GDM1 (cell line): ENCODE results near the gene ECSCR.
"Not testable (repeated sequence)": the region's sequence is repeated elsewhere in the genome, so short reads cannot be mapped to it uniquely, and the experiment has no call there.

Experiments
- DNase-seq: peaks from one replicate; lab custom pipeline; 2025; lab: John Stamatoyannopoulos, UW

Gene ECSCR, protein sequence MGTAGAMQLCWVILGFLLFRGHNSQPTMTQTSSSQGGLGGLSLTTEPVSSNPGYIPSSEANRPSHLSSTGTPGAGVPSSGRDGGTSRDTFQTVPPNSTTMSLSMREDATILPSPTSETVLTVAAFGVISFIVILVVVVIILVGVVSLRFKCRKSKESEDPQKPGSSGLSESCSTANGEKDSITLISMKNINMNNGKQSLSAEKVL

DNA sequence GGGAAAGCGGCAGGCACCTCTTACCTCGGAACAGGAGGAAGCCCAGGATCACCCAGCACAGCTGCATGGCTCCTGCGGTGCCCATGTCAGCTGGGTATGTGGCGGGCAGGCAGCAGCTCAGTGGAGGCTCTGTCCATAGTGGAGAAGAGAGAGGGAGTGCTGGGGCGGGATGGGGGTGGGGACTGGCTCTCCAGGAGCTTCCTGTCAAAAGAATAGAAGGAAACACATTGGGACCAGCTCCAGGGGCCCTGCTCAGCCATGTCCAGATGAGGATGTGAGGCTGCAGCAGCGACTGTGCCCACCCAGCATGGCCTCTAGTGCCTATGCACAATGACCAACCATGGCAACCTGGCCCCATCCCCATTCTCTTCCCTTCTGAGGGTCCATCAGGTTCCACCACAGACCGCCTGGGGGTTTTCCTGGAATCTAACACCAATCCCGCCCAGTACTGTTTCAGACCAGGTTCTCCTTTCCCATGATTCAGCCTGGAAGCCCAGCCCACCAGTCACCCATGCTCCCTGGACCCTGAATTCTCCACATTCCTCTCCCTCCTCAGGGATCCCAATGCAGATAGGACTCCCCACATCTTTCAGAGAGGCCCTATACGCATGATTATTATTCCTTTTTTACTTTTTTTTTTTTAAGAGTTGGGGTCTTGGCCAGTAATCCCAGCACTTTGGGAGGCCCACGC, at the start of gene ECSCR:
Gene ECSCR (minus strand): TSS at position 158 of the 691 bp plus-strand sequence. CDS start 73 bp downstream, at position 85.
- no peak for DNase-seq

DNA sequence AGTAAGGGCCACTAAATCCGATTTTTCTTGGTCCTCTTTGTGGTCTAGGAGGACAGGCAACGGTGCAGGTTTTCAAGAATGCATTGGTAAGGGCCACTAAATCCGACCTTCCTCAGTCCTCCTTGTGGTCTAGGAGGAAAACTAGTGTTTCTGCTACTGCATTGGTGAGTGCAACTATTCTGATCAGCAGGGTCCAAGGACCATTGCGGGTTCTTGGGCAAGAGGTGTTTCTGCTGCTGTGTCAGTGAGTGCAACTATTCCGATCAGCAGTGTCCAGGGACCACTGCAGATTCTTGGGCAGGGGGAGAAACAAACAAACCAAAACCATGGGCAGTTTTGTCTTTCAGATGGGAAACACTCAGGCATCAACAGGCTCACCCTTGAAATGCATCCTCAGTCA, 42.2 kb upstream of the ECSCR start:
- not testable (repeated sequence) for DNase-seq

DNA sequence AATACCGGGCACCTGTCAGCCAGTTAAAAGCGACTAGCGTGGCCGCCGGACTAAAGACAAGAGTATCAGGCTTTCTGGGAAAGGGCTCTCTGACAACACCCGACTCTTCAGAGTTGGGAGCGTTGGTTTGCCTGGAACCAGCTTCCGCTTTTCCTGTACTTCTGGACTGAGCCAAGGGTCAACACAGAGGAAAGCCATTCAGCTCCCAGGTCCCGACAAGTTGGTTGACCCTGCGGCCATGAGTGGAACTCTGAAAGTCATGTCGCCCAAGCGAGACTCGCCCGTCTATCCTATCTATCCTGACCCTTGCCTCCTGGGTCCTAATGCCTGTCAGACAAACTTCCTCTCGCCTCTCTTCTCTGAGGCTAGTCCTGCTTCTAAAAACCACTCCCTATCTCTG, 41.3 kb upstream of the ECSCR start:
- not testable (repeated sequence) for DNase-seq

DNA sequence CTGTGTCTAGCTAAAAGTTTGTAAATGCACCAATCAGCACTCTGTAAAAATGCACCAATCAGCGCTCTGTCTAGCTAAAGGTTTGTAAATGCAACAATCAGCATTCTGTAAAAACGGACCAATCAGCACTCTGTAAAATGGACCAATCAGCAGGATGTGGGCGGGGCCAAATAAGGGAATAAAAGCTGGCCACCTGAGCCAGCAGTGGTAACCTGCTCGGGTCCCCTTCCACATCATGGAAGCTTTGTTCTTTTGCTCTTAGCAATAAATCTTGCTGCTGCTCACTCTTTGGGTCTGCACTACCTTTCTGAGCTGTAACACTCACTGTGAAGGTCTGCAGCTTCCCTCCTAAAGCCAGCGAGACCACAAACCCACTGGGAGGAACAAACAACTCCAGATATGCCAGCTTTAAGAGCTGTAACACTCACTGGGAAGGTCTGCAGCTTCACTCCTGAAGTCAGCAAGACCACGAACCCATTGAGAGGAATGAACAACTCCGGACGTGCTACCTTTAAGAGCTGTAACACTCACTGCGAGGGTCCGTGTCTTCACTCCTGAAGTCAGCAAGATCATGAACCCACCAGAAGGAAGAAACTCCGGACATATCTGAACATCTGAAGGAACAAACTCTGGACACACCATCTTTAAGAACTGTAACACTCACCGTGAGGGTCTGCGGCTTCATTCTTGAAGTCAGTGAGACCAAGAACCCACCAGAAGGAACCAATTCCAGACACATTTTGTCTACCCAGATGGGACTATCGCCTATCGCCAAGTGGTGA, 40.7 kb upstream of the ECSCR start:
- DNase-seq = peak; percentile 42

DNA sequence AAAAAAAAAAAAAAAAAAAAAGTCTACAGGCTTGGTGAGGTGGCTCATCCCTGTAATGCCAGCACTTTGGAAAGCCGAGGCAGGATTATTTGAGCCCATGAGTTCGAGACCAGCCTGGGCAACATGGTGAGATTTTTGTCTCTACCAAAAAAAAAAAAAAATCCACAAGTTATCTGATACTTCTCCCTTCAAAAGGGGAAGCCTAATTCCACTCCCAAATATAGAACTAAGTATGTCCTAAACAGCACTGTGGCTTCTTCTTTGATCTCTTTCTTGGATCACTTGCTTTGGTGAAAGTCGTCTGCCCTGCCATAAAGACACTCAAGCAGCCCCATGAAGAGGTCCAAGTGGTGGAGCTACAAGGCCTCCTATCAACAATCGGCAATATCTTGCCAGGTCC, 38.8 kb upstream of the ECSCR start:
- no peak for DNase-seq

DNA sequence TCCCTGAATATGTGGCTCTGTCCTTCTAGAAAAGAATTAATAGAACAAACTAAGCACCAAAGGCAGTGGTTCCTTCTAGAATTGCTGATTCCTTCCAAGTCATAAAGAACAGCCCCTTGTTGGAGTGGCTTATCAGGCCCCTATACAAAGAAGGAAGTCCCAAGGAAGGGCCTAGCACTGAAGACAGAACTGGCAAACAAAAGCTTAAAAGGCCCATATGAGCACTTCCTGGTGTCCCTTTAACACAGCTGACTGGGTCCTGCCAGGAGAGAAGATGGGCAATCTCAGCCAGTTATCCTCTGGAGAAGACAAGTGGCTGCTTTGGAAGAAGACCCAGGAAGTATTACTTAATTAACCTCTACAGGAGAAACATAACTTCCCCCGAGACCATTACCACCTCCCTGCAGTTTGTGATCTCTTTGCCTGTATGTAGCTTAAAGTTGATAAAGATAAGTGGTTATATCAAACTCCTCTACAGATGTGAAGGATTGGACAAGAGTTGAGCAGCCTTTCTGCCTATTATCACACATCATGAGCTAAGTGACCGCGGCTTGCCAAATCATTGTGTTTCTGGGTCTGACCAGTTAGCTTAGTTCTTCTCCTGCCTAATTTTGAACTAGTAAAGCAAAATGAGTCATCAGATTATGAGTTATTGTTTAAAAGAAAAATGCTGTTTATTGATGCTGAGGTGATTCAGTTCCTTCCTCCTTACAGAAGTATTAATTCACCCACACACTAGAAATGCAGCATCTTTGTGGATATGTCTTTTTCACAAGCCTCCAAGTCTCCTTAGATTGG, 33.3 kb upstream of the ECSCR start:
- no peak for DNase-seq

DNA sequence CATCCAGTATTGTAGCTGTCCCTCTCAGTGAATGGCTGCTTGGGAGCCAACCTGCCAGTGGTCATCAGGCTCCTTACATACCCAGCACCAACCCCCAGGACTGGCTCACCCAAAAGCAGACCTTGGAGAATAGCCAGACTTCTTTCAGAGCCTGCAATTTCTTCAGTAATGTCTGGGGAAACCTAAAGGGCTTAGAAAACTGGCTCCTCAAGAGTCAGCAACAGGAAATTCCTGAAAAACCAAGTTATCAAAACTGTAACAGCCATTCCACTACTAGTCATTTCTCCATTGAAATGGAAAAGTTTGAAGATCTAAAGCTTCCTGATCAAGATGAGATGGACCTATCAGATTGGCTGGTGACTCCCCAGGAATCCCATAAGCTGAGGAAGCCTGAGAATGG, 32.3 kb upstream of the ECSCR start:
- DNase-seq = no peak

DNA sequence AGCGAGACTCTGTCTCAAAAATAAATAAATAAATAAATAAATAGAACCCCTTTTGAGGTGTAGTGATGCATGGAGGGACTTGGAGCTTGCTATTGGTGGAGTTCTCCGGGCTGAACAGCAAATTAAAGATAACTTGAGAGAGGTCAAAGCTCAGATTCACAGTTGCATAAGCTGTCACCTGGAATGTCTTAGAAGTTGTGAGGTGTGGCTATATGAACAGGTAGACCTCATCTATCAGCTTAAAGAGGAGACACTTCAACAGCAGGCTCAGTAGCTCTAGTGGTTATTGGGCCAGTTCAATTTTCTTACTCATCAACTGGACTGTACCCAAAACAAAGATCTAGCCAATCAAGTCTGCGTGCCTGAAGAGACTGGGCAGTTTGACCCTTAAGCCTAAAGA, 31.7 kb upstream of the ECSCR start:
- DNase-seq = no peak

DNA sequence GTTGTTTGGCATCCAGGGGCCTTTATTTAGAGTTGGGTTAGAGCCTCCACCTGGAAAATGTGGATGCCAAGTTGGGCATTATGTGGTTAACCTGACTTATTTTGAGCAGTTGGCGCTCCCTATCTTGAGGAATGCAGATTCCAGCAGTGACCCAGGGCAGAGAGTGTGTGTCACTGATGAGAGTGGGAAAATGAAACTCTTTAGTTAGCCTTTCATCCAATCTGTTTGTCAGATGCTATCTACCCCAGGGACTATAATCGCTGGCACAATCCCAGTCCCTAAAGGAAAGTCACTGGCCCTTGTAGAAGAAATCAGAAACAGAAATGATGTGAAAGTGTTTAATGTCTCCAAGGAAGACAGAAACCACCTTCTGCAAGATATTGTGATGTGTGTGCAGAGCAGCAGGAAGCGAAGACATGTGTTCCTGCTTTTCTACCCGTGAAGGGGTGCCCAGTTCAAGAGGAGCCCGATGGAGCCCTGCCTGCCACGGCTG, 30.2 kb upstream of the ECSCR start:
- no peak for DNase-seq

DNA sequence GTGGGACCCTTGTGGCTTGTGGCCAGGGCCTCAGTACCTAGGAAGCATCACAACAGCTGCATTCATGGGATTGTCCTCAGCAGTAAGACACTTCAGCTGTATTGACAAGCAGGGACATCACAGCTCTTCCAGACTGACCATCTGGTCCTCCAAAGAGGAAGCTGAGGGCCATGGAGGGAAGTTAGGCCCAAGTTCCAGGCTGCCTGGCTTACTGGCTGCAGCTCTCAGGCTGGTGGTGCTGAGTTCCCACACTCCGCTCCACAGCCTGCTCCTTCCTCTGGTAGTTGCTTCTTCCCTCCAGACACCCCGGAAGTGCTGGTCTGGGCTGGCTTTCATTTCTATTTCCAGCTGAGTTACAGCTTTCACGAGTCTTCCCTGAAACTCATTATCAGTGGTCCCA, 25.7 kb upstream of the ECSCR start:
- DNase-seq = peak; percentile 19

DNA sequence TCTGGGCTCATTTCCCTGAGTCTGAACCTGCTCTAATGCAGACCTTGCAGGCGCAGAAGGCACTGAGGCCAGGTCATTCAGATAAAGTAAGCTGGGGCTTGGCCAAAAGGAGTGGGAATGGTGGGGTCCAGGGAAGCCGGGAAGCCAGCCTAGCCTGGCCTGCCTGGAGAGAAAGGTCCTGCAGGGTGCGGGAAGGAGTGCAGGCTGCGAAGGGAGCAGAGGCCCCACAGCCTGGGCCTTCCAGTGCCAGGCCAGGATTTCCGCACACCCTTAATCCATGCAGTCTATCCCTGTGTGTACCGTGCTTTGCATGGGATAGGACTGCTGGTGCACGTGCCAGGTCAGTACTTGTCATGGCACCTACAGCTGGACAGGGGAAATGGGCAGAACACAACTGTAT, 23.7 kb upstream of the ECSCR start:
- DNase-seq = no peak

DNA sequence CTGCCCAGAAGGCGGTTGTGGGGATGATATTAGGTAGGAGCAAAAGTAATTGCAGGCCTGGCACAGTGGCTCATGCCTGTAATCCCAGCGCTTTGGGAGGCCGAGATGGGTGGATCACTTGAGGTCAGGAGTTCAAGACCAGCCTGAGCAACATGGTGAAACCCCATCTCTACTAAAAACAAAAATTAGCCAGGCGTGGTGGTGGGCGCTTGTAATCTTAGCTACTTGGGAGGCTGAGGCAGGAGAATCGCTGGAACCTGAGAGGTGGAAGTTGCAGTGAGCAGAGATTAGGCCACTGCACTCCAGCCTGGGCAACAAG, 20.3 kb upstream of the ECSCR start:
- not testable (repeated sequence) for DNase-seq

DNA sequence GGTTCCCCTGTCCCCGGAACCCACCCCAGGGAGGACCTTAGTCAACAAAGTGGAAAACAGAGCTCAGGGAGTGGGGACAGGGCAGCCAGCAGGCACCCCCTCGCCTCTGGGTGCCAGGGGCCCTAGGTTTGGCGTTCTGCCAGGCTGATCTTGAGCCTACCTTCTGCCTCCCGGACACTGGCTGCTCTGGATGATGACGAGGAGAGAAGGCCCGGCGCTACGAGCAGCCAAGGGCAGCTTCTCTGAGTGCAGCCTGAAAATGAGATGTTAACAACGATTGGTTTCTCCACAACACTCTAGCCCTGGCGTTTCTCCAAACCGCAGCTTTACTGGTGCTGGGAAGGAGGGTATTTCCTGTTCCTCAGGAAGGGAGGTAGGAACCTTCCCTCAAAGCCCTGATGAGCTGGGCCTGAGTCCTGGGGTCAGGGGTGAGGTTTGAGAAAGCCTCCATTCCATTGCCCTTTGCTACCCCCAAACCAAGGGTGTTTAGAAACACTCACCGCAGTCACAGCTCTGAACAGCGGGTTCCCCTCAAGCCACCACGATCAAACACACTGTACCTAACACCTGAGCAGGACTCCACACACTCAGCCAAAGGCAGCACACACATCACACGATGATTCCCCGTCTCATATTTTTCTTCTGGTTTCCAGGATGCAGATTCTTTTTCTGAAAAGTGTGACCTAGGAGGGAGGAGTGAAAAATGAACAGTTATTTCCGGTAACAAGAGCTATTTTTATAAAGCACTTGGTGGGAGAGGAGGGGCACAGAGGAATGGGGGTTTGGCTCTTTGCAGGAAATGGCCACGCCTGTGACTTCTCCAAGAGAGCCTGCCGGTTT, 19.7 kb upstream of the ECSCR start, which contains the start of gene STING1:
Gene STING1 (minus strand): TSS at position 709 of the 840 bp plus-strand sequence. CDS start 1,054 bp downstream, outside the sequence.
- peak; percentile 88 for DNase-seq

DNA sequence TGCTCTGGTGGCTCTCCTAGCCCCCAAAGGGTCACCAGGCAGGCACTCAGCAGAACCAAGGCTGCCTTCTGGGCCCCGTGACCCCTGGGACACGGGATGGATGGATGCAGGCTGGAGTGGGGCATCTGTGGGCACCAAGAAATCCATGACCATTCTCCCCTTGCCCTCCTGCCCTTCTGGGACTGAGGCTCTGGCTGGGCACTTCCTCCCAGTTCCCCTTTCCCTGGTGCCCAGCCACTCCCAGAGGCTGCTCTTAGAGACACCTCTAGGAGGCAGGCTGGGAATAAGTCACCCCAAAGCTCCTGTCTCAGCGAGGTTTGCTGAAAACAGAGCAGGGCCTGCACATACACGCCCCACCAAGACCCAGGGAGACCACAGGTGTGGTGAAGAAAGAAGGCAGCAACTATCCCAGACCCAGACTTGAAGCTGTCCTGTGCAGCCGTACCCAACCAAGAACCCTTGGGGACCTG, 19.1 kb upstream of the ECSCR start:
- DNase-seq = peak; percentile 44

DNA sequence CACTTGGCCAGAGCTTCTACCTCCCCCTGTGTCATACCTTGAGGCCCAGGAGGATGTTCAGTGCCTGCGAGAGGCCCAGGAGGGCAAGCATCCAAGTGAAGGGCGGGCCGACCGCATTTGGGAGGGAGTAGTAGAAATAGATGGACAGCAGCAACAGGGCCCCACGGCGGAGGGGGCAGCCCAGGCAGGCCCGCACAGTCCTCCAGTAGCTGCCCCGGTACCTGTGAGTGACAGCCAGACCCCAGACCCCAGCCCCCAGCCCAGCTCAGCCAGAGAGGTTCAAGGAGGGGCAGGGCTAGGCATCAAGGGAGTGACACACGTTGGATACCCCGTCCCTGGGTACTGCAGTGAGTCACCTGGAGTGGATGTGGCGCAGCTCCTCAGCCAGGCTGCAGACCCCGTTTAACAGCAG, 18.6 kb upstream of the ECSCR start:
- no peak for DNase-seq

DNA sequence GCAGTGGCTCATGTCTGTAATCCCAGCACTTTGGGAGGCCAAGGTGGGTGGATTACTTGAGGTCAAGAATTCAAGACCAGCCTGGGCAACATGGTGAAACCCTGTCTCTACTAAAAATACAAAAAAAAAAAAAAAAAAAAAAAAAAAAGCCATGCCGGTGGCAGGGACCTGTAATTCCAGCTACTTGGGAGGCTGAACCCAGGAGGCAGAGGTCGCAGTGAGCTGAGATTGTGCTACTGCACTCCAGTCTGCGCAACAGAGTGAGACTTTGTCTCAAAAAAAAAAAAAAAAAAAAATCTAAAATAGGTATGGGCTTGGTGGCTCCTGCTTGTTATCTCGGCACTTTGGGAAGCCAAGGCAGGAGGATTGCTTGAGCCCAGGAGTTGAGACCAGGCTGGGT, 17.2 kb upstream of the ECSCR start:
- DNase-seq = not testable (repeated sequence)

DNA sequence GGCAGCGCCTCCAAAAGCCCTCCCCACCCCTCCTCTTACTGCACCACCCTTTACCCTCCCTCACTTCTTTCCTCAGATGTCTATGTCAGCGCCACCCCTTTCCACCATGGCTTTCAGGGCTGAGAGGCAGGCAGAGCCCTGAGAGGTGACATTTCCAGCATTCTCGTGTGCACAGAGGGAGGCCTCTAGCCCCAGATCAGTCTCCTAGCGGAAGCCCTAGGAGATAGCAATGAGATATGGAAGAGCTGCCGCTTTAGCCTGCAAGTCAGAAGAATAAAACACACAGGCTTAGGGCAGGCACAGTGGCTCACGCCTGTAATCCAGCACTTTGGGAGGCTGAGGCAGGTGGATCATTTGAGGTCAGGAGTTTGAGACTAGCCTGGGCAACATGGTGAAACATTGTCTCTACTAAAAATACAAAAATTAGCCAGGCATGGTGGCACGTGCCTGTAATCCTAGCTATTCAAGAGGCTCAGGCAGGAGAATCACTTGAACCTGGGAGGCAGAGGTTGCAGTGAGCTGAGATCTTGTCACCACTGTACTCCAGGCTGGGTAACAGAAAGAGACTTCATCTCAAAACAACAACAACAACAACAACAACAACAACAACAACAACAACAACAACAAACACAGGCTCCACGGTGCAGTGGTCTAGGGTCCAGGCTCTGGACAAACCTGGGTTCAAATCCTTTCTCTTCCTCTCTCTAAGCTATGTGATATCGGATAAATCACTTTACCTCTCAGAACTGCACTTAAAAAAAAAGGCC, 16.3 kb upstream of the ECSCR start:
- DNase-seq = not testable (repeated sequence)

DNA sequence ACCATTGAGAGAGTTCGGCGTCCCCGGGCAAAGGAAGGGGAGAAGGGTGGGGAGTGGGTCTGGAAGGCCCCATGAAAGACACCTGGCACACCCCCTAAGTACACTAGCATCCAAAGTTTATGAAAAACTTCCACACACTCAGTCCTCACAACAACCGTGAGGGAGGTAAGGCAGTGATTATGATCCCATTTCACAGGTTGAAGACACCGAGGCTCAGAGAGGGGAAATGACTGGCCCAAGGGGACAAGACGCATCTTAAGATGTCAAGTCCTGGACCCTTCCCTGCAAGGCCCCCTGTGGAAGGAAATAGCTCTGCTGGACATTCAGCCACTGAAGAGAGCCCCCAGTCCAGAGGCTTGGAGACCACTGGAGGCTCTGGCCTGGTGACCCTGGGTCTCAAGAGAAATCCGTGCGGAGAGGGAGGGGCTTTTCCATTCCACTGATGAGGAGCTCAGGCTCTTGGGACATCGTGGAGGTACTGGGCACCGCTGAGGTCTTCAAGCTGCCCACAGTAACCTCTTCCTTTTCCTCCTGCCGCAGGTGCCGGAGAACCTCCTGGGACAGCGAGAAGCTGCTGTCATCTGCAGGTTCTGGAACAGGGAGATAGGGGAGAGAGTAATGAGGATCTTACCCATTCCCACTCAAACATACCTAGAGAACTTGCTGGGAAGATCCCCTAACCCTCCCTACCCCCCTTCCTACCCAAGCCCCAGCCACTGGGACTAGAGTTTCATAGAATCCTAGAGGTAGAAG, 13.5 kb upstream of the ECSCR start:
- peak; percentile 32 for DNase-seq
